HCT116 (cell line): ENCODE results near the gene SDCCAG8.

Source experiments
- CEBPB ChIP-seq: IDR thresholded peaks from 2 replicates; pipeline ENCODE4 v1.6.1; 2012; ENCODE audit warnings: low read depth
- ELF1 ChIP-seq: IDR thresholded peaks from 2 replicates; pipeline ENCODE4 v1.6.1; 2012; ENCODE audit warnings: low read depth, borderline replicate concordance
- EZH2 ChIP-seq: fragments of 200-600 bp; sonication (generic); IDR thresholded peaks from 2 replicates; pipeline ENCODE4 v1.6.1; 2017; ENCODE audit warnings: antibody characterized with exemption, mixed run types
- EZH2phosphoT487 ChIP-seq: fragments of 200-600 bp; IDR thresholded peaks from 2 replicates; pipeline ENCODE4 v1.6.1; 2018; ENCODE audit warnings: antibody characterized with exemption, borderline replicate concordance
- POLR2A ChIP-seq: IDR thresholded peaks from 2 replicates; pipeline ENCODE4 v1.7.0; 2011; ENCODE audit warnings: borderline replicate concordance; ENCODE audit not compliant: insufficient read depth, insufficient read length; ENCODE audit errors: extremely low read depth
- POLR2AphosphoS5 ChIP-seq: IDR thresholded peaks from 2 replicates; pipeline ENCODE4 v1.6.1; 2011; ENCODE audit warnings: mild to moderate bottlenecking, low read depth, low read length, moderate library complexity
- RAD21 ChIP-seq: IDR thresholded peaks from 2 replicates; pipeline ENCODE4 v1.6.1; 2012; ENCODE audit warnings: low read depth, mild to moderate bottlenecking
- REST ChIP-seq: IDR thresholded peaks from 2 replicates; pipeline ENCODE4 v1.6.1; 2012; ENCODE audit warnings: low read depth
- SP1 ChIP-seq: IDR thresholded peaks from 2 replicates; pipeline ENCODE4 v1.6.1; 2012; ENCODE audit warnings: low read depth
- ZFX ChIP-seq: fragments of 450-650 bp; IDR thresholded peaks from 2 replicates; pipeline ENCODE4 v1.6.1; 2017
- TF ChIP-seq, protein P1 (sequence below), 3 experiments: fragments of 200-600 bp in 1 of 3; sonication (generic) in 1 of 3; IDR thresholded peaks in 2 of 3; conservative IDR thresholded peaks in 1 of 3; 2 replicates each; pipeline ENCODE4 v1.5.1; 2012 to 2017; ENCODE audit warnings: low read depth in 2 of 3, low read length in 2 of 3, antibody characterized with exemption in 1 of 3, borderline replicate concordance in 1 of 3, control low read depth in 1 of 3, mild to moderate bottlenecking in 1 of 3, mixed read lengths in 1 of 3, mixed run types in 1 of 3, moderate library complexity in 1 of 3; ENCODE audit not compliant: insufficient read depth in 1 of 3

DNA sequence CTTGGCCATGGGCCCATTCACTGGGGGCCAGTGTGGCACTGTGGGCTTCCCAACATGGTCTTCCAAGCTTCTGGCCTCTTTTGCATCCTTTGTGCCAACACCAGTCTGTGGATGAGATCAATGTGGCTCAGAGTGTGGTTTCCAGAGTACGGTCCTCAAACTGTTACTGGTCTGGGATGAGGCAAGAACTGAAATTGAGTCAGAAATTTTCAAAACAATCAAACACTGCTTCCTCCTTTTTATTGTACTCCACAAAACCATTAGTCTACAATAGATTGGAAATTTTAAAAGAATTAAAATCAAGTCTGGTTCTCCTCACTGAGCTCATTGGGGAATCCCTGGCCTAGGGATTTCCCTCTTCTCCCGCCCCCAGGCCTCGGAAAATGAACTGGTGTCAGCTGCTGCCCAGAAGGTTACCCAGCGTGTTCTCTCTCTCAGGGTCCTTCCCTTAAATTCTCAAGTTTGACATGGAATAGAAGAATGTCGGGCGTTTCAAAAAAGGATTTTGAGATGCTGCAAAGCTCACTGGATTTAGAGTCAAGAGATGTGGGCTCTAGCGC, 222.0 kb downstream of the SDCCAG8 start:
- TF ChIP-seq, protein P1, sequence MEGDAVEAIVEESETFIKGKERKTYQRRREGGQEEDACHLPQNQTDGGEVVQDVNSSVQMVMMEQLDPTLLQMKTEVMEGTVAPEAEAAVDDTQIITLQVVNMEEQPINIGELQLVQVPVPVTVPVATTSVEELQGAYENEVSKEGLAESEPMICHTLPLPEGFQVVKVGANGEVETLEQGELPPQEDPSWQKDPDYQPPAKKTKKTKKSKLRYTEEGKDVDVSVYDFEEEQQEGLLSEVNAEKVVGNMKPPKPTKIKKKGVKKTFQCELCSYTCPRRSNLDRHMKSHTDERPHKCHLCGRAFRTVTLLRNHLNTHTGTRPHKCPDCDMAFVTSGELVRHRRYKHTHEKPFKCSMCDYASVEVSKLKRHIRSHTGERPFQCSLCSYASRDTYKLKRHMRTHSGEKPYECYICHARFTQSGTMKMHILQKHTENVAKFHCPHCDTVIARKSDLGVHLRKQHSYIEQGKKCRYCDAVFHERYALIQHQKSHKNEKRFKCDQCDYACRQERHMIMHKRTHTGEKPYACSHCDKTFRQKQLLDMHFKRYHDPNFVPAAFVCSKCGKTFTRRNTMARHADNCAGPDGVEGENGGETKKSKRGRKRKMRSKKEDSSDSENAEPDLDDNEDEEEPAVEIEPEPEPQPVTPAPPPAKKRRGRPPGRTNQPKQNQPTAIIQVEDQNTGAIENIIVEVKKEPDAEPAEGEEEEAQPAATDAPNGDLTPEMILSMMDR (IDR thresholded peaks at IDR 0.05 in 2 of 3, conservative IDR thresholded peaks at IDR 0.05 in 1 of 3; ENCODE audit: borderline replicate concordance in 1 of 3, insufficient read depth in 1 of 3, low read depth in 2 of 3, low read length in 2 of 3): no peak
- TF ChIP-seq EZH2: no peak
- no peak for TF ChIP-seq ZFX
- TF ChIP-seq POLR2A: no peak
- TF ChIP-seq RAD21: no peak
- no peak for TF ChIP-seq SP1
- no peak for TF ChIP-seq POLR2AphosphoS5
- no peak for TF ChIP-seq ELF1
- no peak for TF ChIP-seq REST
- TF ChIP-seq EZH2phosphoT487: no peak
- no peak for TF ChIP-seq CEBPB
